ENCODE data around the gene ESCO1.
A peak's percentile ranks its signal among the peaks of the same experiment; 100 is the strongest.
"Not testable (repeated sequence)": the region's sequence is repeated elsewhere in the genome, so short reads cannot be mapped to it uniquely, and the experiment has no call there.

The ESCO1 gene

GRCh38 chr18:21599585-21600525 is 649 bp downstream of the ESCO1 start:
- TF ChIP-seq, protein P1, sequence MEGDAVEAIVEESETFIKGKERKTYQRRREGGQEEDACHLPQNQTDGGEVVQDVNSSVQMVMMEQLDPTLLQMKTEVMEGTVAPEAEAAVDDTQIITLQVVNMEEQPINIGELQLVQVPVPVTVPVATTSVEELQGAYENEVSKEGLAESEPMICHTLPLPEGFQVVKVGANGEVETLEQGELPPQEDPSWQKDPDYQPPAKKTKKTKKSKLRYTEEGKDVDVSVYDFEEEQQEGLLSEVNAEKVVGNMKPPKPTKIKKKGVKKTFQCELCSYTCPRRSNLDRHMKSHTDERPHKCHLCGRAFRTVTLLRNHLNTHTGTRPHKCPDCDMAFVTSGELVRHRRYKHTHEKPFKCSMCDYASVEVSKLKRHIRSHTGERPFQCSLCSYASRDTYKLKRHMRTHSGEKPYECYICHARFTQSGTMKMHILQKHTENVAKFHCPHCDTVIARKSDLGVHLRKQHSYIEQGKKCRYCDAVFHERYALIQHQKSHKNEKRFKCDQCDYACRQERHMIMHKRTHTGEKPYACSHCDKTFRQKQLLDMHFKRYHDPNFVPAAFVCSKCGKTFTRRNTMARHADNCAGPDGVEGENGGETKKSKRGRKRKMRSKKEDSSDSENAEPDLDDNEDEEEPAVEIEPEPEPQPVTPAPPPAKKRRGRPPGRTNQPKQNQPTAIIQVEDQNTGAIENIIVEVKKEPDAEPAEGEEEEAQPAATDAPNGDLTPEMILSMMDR (conservative IDR thresholded peaks at IDR 0.05; ENCODE audit: control insufficient read depth, insufficient read depth, low read depth, low read length), result no peak
- no peak for DNase-seq (ENCODE audit: low read depth)

GRCh38 chr18:21598726-21599584 is 1.5 kb downstream of the ESCO1 start:
- TF ChIP-seq, protein P1 (conservative IDR thresholded peaks at IDR 0.05; ENCODE audit: control insufficient read depth, insufficient read depth, low read depth, low read length), result no peak
- peak overlapping the region; percentile 80 for H3K4me3 ChIP-seq (ENCODE audit: control insufficient read depth, low read depth, low read length)
- DNase-seq (ENCODE audit: low read depth), result no peak

More at GRCh38 chr18:21599585-21600525, 649 bp downstream of the ESCO1 start:
- H3K4me3 ChIP-seq (ENCODE audit: control insufficient read depth, low read depth, low read length), result peak overlapping the region; percentile 80

DNA sequence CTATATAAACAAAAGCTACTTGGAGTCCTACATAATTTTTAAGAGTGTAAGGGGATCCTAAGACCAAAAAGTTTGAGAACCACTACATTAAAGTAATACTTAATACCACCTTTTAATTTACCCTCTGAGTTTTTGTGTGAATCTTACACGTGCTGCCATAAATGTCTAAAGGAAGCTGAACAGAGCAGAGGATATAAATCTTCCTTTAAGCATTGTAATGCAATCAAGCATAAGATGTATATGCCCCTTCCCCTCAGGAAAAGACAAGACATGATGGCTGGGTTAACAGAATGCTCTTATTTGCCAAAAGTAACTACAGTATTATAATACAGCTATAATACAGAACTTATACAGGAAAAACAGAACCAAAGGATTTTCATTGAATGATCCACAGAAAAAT is 2.9 kb downstream of the ESCO1 start:
- DNase-seq (ENCODE audit: low read depth), result no peak
- no peak overlapping the region for H3K4me3 ChIP-seq (ENCODE audit: control insufficient read depth, low read depth, low read length)
- TF ChIP-seq, protein P1 (conservative IDR thresholded peaks at IDR 0.05; ENCODE audit: control insufficient read depth, insufficient read depth, low read depth, low read length), result no peak

- TF ChIP-seq, protein P1 (conservative IDR thresholded peaks at IDR 0.05; ENCODE audit: control insufficient read depth, insufficient read depth, low read depth, low read length), result no peak
- no peak overlapping the region for H3K4me3 ChIP-seq (ENCODE audit: control insufficient read depth, low read depth, low read length)
- DNase-seq (ENCODE audit: low read depth), result no peak
Measured at GRCh38 chr18:21593540-21594257, 6.8 kb downstream of the ESCO1 start.

DNA sequence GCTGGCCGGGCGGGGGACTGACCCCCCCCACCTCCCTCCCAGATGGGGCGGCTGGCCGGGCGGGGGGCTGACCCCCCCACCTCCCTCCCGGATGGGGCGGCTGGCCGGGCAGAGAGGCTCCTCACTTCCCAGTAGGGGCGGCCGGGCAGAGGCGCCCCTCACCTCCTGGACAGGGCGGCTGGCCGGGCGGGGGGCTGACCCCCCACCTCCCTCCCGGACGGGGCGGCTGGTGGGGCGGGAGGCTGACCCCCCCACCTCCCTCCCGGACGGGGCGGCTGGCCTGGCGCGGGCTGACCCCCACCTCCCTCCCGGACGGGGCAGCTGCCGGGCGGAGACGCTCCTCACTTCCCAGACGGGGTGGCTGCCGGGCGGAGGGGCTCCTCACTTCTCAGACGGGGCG is 8.1 kb downstream of the ESCO1 start:
- H3K4me3 ChIP-seq (ENCODE audit: control insufficient read depth, low read depth, low read length); DNase-seq (ENCODE audit: low read depth): not testable (repeated sequence)

GRCh38 chr18:21584391-21584790 is 16.1 kb downstream of the ESCO1 start:
- no peak overlapping the region for H3K4me3 ChIP-seq (ENCODE audit: control insufficient read depth, low read depth, low read length)
- TF ChIP-seq, protein P1 (conservative IDR thresholded peaks at IDR 0.05; ENCODE audit: control insufficient read depth, insufficient read depth, low read depth, low read length), result no peak
- no peak for DNase-seq (ENCODE audit: low read depth)

All from fibroblast of mammary gland (primary cell).